GM21529 (cell line): ENCODE data around the gene LIPN.
A peak's percentile ranks its signal among the peaks of the same experiment; 100 is the strongest.
"Not testable (repeated sequence)": the region's sequence is repeated elsewhere in the genome, so short reads cannot be mapped to it uniquely, and the experiment has no call there.

ENCODE experiments used
- ATAC-seq: cut with Tn5 transposase; IDR thresholded peaks from one replicate; pipeline ENCODE4 v1.9.1; 2021; ENCODE audit not compliant: unreplicated experiment

LIPN gene, protein sequence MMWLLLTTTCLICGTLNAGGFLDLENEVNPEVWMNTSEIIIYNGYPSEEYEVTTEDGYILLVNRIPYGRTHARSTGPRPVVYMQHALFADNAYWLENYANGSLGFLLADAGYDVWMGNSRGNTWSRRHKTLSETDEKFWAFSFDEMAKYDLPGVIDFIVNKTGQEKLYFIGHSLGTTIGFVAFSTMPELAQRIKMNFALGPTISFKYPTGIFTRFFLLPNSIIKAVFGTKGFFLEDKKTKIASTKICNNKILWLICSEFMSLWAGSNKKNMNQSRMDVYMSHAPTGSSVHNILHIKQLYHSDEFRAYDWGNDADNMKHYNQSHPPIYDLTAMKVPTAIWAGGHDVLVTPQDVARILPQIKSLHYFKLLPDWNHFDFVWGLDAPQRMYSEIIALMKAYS

DNA sequence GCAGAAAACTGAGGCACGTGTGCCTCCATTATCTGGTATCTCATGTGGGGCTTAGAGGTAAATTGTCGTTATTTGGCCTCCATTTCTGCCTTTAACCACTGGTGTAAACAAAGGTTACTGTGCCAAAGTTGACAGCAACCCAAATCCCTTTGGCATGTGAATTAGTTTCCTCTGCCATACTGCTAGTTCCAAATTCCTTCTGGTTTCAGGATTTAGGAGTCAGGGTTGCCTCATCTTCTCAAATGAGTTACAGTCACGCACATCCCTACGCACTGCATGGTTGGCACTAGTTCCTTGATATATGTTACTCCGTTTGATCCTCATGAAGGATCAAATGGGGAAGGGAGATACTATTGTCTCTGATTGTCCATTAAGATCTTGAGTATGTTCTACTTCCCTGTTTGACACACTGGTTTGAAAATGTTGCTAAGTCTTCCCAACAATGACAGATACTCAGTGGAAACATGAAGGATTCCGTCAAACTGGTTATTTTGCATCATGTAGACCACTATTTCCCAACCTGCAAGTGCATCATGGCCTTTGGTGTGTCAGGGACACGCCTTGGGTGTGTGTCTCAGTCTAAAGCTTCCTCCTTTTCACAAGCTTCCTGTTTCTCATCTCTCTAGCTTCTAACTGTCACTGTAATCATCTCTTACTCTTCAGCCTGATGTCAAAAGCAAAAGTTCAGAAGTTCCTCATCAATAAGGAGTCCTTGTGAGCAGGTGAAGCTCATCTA lies at the start of gene LIPN:
LIPN (plus strand) TSS at position 655 of the 736 bp plus-strand sequence. CDS start 1,386 bp downstream, outside the sequence.
- no peak for ATAC-seq

DNA sequence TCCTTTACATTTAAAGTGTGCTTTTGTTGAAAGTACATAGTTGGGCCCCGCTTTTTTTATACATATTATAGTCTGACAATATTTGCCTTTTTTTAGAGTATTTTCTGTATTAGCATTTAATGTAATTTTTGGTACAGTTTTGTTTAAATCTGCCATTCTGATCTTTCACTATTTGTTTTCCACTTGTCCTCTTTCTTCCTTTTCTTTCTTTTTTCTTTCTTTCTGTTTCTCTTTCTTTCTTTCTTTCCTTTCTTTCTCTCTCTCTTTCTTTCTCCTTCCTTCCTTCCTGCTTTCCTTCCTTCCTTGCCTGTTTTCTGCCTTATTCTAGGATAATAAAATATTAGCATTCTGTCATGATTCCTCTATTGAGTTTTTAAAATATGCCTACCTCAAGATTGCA lies 44.3 kb upstream of the LIPN start:
- ATAC-seq: no peak

DNA sequence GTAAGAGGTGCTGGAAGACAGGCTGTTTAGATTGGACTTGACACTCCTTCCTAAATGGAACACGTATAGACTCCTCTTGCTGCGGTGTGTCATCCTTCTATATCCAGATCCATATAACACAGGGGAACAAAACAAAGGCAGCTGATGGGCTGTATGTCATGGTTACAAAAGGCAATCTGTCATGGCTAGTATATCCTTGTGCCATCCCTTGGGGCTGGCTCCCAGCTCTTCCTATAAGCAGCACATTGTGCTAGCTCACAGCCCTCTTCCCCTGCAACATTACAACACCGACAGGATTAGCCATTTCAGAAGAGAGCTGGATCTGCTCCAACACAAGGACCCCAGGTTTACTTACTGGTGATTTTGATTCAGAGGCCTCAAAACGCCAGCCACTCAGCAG lies 38.4 kb upstream of the LIPN start:
- ATAC-seq: no peak

DNA sequence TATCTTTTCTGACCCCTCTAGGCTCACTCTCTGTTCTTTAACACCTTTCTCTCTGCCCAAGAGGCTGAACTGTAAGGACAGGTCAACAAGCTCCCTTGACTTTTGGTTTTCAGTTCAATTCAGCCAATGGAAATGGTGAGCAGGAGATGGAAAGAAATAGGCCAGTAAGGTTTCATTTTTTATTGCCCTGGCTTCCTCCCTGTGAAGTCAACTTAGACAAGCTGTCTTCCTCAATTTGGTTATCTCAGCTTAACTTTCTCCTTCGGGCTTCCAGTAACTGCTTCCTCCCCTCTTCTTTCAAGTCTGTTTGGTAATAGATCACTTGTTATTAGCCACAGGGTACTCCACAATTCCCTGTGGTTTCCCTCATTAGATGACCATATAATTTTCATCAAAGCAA lies 34.0 kb upstream of the LIPN start:
- ATAC-seq: no peak

DNA sequence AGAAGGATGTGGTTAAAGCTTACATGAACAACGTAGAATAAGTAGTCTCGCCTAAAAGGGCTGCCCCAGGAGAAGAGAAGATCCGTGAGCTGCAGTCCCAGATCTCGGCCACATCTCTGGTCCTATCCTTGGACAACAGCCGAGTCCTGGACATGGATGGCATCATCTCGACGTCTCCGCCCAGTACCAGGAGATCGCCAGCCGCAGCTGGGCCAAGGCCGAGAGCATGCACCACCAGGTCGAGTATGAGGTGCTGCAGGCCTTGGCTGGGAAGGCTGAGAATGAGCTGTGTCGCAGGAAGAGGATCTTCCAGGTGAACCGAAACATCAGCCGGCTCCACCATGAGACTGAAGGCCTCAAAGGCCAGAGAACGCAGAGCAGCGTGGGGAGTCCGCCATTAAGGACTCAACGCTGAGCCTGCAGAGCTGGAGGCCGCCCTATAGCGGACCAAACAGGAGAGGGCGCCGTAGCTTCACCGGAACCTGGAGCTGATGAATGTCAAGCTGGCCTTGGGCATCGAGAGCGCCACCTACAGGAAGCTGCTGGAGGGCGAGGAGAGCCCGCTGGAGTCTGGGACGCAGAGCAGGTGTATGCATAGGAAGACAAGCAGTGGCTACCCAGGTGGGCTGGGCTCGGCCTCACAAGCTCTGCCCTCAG lies 31.6 kb upstream of the LIPN start:
- no peak for ATAC-seq

DNA sequence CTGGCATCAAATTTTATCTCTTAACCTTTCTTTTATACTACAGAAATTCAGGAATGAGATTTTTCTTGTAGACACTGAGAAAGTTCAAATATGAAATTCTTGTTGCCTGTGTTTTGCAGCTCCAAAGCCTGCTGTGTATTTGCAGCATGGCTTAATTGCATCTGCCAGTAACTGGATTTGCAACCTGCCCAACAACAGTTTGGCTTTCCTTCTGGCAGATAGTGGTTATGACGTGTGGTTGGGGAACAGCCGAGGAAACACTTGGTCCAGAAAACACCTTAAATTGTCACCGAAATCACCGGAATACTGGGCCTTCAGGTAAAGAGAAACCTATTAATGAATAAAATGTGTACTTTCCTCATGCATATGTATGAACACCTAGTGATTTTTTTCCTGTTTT lies 29.0 kb upstream of the LIPN start:
- ATAC-seq: no peak

DNA sequence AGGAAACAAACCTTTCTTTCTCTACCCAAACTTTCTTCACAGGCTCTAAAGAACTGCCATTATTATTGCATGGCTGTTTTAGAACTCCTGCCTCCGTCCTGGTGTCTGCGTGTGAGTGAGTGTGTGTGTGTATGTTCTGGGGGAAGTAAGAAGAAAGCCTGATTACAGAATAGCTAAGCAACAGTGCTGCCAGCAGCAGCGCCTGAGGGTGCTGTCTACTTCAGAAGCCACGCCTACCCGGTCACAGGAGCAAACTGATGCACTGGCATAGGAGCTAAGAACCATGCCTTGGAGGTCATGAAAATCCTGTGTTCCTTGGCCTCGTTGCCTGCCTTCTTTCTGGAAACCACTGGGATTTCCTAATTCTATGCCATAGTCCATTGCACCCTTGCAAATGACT lies 28.5 kb upstream of the LIPN start:
- ATAC-seq: no peak

DNA sequence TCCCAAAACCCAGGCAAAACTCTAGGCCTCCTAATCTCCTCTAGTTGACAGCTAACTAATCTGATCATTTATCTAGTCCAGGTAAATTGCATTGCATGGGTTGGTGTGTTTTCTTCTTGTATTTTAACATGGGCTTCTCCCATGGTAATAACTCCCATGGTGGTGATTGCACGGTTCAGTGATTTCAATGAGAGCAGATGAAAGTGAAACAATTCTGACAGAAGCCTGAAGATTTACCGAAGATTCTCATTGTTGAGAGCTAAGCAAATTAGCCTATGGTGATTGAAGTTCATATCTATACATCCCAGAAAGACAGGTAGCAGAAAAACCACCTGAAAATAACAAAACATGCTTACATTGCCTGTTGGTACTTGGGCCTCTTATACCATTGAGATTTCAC lies 26.6 kb upstream of the LIPN start:
- no peak for ATAC-seq

DNA sequence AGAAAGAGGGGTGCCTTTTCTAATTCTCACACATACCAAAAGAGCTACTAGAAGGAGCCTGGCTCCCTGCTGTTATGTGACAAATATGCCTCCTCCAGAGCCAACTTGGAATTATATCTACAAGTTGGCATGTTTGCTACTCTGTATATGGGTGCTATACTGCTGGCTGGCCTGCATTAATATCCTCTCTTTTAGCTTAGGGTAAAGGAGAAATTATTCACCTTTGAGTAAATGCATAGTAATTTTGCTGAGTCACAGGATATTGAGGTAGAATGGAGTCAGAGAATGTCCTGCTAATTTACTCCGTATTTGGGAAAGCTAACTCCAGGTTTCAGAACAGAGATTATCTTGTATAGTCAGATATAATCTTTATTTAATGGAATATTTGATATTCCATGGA lies 24.2 kb upstream of the LIPN start:
- ATAC-seq: no peak

DNA sequence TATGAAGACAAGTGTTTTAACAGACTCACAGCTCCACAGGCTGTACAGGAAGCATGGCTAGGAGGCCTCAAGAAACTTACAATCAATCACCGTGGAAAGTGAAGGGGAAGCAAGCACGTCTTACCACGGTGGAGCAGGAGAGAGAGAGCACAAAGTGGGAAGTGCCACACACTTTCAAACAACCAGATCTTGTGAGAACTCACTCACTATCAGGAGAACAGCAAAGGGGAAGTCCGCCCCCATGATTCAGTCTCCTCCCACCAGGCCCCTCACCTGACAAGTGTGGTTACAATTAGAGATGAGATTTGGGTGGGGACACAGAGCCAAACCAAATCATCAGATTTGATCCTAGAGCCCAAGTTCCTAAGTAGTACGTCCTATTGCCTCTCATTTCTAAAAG lies 17.9 kb upstream of the LIPN start:
- ATAC-seq: not testable (repeated sequence)

DNA sequence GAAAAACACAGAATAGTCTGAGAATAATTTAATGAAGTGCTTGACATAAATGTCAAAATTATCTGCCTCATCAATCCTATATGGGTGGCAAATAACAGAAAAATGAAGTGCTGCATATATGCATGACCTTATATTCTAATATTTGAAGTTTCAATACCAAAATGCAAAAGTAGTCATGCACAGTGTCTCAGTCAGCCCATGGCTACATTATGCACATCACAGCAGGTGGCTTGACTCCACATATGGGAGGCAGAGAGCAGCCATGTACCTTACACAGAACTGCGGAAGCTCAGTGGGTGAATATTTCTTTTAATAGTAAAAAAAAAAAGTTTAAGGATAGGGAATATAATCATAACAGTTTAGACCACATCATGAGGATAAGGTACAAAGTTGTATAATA lies 17.4 kb upstream of the LIPN start:
- no peak for ATAC-seq

DNA sequence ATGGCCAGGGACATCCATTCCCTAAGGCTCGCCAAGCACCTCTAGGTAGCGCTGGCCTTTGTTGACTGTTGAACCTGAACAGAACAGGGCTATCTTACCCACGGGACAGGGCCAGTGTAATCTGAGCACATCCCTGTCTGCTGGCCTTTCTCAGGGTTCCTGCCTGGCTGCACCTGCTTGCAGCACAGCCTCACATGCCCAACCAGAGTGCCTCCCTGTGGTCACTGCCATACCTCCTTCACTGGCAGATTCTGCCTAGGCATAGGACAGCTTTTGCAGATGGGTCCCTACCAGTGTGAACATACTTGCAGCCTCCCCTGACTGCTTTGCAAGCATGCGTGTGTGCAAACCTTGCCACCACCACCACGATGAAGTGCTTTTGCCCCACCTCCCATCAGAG lies 15.8 kb upstream of the LIPN start:
- no peak for ATAC-seq

DNA sequence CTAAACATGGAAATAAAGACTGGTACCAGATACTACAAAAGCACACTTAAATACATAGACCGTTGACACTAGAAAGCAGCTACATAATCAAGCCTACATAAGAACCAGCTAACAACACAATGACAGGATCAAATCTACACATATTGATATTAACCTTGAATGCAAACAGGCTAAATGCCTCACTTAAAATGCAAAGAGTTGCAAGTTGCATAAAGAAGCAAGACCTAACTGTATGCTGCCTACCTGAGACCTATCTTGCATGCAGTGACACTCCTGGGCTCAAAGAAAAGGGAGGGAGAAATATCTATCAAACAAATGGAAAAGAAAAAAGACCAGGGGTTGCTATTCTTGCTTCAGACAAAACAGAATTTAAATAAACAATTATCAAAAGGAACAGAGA lies 14.2 kb upstream of the LIPN start:
- no peak for ATAC-seq

DNA sequence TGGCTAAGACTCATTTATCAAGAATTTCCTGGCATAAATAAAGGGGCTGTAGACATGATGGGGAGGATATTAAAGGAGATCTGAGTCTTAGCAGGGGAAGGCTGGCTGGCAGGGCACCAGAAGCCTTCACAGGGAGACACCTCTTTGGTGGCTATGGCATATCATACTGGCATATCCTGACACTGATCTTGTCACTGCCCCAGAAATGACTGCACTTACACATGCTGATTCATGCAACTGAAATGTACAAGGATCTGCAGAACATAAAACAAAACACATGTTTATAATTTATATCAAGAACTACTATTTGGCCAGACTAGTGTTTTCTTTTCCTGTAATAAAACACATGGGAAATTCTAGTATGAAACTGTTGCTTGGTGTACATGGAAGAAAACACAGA lies 5.5 kb upstream of the LIPN start:
- ATAC-seq: no peak

DNA sequence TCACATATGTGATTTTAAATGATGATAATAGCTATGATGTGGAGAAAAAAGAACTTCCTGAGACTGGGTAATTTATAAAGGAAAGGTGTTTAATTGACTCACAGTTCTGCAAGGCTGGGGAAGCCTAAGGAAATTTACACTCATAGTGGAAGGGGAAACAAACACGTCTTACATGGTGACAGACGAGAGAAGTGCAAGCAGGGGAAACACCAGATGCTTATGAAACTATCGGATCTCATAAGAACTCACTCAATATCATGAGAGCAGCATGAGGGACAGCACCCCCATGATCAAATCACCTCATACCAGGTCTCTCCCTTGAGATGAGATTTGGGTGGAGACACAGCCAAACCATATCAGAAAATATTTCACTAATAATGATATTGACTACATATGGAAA lies 4.1 kb upstream of the LIPN start:
- peak; percentile 87 for ATAC-seq

DNA sequence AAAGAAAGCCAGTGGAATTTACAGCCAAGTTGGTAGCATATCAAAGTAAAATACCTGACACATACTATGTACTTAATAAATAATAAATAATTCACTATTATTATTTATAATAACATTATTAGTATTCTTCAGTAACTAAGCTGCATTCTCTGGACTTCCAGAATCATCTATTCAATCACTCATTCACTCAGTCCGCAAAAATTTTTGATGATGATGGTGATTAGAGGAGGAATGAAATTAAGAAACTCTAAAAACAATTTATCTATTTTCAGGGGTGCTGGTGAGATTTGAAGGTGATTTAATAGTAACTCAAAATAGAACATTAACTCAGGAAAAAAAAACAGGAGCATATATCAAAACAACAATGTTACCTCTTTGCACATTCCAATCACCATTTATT lies 3.2 kb upstream of the LIPN start:
- no peak for ATAC-seq

DNA sequence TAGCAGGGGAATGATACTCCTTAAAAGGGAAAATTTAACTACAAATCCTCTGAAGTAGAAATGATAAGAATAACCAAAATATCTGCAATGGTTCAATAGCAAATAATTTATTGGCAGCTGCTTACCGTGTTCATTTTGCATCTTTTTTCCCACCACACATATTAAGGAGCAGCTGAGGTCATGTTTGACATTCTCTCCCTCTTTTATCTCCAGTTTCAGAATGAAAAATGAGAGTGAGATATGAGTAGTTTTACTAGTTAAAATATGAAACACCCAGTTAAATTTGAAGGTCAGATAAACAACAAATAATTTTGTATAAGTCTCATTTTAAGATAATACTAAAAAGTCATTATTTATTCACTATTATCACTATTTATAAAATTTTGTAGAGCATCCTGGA lies 3.1 kb downstream of the LIPN start:
- no peak for ATAC-seq

DNA sequence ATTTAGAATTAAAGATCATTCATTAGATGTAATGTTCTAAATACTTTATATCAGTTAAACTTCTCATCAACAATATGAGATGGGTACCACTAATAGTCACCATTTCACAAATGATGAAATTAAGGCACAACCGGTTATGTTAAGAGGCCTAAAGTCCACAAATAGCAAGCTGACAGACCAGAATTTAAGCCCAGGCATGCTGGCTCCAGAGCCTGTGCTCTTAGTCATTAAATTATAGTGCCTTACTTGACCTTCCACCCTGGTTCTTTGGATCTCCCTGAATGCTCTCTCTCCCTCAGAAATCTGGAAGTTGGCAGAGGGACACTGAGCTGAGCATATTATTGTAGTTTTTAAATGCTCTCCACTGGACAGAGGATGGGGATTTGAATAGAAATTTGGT lies 3.6 kb downstream of the LIPN start:
- no peak for ATAC-seq

DNA sequence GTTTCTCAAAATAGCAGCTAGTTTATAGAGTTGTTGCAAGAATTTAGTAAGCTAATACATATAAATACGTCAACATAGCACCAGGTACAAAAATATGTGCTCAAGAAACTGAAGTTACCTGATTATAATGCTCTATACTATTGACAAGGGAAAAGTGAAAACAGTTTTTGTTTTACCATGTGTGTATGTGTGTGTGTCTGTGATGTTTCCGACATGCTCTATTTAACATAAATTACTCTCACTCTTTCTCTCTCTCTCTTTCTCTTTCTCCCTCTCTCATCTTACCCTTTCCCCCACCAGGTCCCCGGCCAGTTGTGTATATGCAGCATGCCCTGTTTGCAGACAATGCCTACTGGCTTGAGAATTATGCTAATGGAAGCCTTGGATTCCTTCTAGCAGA lies 4.3 kb downstream of the LIPN start:
- no peak for ATAC-seq

DNA sequence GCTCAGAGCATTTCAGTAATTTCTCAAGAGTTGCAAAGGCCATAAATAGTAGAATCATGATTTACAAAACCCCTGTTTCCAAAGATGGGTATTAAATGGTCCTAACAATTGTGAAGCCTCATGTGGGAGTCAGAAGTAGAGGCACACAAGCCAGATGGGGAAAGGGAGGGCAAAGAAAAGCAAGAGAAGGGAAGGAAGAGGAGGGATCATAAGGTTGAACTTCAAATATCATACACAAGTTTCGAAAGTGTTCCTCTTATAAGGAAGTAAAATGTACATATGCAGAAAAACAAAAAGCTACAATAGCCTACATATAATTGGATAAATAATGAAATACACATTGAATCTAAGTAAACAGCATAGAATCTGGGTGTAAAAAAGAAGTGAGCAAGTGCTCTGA lies 6.0 kb downstream of the LIPN start:
- no peak for ATAC-seq

DNA sequence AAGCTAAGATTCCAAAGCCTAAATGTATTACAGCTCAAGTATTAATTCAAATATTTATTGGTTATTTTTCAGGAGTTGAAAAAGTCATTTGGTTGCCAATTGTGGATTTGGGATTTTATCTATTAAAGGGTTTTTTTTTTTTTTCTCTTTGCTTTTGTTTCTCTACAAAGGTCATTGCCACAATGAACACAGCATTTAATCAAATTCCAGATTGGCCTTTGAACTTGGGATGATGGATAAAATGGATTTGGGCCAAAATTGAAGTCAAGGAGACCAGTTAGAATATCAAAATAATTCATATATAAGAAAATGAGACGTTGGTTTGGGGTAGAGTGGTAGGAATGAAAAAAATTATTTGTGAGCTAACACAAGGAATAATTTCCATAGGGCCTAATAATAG lies 9.6 kb downstream of the LIPN start:
- no peak for ATAC-seq

DNA sequence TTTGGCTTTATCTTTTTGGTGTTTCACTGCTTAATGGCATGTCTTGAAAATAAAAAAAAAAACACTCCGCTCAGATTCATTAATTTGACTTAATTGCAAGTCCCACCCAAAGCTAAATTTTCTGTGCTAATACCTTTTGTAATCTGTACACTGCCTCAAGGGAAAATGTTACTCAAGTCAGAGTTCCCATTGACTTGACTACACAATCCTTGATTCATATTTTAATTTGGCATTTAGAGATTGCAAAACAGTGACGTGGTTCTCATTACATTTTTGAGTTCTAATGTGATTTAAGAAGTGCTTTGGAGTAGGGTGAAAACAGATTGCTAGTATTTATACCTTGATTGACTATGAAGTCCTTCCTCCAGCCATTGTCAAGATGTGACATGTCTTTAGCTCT lies 21.4 kb downstream of the LIPN start:
- no peak for ATAC-seq
